G401 (cell line): ENCODE results near the gene CLASRP. TPM values are rescaled to one million over a fixed set of nuclear protein-coding genes. Genes with fewer than 3 reads are reported as not detected.

Source experiments
- DNase-seq: peaks from one replicate; pipeline ENCODE4 v3.0.0-alpha.2; 2015; ENCODE audit warnings: low spot score
- in situ Hi-C: cut with HindIII; loops from 2 replicates; pipeline ENCODE4 v1.10.0; 2016; ENCODE audit warnings: low sequenced_read_pairs, mixed read lengths
- total RNA-seq: library from RNA; depleted of rRNA; stranded (reverse); fragments of >200 nt; shearing (Covaris generic); gene quantifications from 2 replicates; pipeline ENCODE4 v1.2.3, GENCODE V29; 2014

CLASRP gene
- total RNA-seq, 1 experiment from 2014 or later: 23.8 TPM

DNA sequence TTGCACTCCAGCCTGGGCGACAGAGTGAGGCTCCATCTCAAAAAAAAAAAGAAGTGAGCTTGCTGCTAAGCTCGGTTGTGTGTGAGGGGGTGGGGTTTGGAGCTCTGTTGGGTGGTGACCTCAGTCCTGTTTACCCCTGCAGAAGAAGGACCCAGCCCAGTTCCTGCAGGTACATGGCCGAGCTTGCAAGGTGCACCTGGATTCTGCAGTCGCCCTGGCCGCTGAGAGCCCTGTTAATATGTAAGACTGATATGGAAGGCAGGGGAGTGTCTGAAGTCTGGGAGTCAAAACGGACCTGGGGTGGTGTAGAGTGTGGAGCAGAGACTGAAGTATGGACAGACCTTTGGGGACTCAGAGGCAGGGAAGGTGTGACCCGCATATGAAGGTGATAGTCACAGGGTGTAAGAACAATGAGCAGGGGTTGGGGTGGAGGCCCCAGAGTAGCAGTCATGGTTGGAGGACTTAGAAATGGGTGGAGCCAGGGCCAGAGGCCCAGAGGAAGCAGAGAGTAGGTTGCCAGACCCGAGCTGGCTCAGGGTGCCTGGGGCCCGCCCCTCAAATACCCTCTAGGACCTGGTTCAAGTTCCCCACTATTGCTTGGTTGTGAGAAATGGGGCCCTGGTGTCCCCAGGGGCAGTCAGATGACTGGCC is 13.2 kb downstream of the CLASRP start:
- in situ Hi-C loops: no loop called here
- DNase-seq: no peak

DNA sequence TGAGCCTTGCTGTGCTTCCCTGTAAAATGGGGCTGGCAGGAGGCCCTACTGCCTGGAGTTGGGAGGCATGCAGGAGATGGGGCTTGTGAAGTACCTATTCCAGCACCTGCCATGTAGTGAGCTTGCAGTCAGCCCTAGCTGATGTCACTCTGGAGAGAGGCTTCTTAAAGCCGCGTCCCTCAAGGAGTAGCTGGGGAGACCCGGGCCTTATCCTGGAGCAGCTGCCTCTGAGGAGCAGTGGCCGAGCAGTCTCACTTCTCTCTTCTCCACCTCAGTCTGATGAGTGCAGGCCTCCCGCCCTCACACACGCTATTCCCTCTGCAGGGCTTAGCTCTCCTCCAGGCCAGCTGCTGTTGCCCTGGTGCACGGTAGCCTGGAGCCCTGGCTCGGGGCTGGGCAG is 18.0 kb downstream of the CLASRP start:
- no peak for DNase-seq
- in situ Hi-C loops: no loop called here

DNA sequence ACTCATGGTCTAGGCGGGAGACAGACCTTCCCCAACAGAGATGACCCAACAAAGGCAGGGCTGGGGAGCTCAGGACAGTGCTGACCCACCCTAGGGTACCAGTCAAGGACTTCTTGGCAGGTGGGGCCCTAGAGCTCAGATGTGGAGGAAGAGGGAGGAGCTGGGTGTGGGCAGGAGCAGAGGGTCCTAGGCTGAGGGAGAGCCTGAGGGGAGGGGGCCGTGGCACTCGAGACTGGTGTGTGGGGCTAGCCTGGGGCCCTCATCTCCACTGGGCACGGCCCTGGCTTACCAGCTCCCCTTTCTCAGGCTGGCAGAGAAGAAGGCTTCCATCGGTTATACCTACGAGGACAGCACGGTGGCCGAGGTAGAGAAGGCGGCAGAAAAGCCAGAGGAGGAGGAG is 18.6 kb downstream of the CLASRP start:
- no peak for DNase-seq
- in situ Hi-C loops: no loop called here

DNA sequence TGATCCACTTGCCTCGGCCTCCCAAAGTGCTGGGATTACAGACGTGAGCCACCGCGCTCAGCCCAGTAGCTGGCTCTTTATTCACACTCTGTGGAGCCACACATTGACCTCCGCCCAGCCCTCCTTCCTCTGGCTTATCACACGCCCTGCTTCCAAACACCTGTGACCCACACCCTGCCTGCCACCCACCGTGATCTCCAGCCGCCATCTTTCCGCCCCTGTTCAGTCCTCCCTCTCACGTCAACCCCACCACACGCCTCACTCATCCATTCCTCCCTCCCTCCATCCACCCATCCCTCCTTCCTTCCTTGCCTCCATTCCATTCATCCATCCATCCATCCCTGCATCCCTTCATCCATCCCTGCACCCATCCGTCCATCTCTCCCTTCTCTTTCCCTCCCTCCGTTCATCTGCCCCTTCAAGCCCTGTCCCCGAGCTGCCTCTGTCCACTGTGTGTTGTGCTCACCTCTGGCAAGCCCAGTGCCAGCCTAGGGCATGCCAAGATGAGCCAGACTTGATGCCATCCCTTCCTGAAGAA is 19.8 kb downstream of the CLASRP start:
- DNase-seq: no peak
- in situ Hi-C loops: no loop called here

DNA sequence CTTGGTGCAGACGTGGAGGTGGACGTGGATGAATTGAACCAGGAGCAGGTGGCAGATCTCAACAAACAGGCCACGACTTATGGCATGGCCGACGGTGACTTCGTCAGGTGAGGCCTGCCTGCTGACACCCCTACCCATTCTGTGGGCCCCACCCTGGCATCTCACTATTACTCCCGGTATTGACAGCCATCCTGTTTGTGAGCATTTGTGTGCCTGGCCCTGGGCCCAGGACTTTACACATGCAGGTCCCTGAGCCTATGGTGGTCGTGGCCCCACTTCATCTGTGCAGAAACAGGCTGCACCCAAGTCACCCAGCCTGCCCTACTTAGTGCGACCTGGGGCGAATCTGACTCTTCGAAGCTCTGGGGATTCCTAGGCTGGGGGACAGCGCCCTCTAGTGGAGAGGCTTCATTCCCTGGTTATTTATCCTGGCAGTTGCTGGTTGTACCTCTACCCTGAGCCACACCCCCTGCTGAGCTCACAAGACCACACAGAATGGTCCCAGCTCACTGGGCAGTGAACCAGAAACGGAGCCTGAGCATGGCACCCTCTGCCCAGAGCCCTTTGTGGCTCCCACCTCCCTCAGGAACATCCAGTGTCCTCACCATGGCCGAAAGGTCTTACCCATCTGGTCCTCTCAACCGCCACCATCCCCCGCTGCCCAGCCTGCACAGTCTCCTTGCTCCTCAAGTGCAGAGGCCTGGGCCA is 20.6 kb downstream of the CLASRP start:
- in situ Hi-C loops: no loop called here
- DNase-seq: peak; percentile 61

DNA sequence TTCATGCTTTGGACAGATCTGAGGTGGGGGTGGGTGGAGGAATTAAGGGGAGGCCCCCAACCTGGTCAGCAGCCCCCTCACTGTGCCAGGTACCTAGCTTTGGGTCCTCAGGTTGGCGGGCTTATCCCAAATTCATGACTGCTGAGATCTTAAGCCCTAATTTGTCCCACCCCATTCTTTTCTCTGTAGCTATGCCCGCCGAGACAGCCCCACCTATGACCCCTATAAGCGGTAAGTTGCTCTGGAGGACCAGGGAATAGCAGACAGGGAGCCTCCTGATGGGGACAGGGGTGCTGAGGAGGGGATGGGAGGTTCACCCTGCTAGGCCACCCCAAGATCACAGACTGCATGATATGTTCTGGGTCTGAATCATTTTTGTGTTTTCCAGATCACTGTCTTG is 23.1 kb downstream of the CLASRP start:
- no peak for DNase-seq
- in situ Hi-C loops: no loop called here

DNA sequence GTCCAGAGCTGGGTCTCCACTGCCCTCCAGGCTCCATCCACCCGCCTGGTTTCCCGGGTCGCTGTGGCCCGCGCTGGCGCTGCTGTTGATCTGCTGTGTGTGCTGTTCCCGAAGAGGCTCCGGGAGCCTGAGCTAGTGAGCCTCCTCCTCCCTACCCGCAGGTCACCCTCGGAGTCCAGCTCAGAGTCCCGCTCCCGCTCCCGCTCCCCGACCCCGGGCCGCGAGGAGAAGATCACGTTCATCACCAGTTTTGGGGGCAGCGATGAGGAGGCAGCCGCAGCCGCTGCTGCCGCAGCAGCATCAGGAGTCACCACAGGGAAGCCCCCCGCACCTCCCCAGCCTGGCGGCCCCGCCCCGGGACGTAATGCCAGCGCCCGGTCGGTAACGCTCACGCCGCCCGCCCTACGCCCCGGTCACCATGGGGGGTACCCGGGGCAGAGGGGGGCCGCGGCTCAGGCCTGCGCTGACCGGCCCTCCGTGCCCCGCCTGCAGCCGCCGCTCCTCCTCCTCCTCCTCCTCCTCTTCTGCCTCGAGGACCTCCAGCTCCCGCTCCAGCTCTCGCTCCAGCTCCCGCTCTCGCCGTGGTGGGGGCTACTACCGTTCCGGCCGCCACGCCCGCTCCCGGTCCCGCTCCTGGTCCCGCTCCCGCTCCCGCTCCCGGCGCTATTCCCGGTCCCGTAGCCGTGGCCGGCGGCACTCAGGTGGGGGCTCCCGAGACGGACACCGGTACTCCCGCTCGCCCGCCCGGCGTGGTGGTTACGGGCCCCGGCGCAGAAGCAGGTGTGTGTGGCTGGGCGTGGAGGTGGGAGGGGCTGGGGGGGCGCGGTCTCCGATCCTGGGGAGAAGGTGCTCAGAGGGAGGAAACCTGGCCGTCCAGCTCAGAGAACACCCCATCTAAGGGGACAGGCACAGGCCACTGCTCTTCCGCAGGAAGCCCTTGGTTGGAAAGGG is 25.3 kb downstream of the CLASRP start:
- in situ Hi-C loops: no loop called here
- no peak for DNase-seq

DNA sequence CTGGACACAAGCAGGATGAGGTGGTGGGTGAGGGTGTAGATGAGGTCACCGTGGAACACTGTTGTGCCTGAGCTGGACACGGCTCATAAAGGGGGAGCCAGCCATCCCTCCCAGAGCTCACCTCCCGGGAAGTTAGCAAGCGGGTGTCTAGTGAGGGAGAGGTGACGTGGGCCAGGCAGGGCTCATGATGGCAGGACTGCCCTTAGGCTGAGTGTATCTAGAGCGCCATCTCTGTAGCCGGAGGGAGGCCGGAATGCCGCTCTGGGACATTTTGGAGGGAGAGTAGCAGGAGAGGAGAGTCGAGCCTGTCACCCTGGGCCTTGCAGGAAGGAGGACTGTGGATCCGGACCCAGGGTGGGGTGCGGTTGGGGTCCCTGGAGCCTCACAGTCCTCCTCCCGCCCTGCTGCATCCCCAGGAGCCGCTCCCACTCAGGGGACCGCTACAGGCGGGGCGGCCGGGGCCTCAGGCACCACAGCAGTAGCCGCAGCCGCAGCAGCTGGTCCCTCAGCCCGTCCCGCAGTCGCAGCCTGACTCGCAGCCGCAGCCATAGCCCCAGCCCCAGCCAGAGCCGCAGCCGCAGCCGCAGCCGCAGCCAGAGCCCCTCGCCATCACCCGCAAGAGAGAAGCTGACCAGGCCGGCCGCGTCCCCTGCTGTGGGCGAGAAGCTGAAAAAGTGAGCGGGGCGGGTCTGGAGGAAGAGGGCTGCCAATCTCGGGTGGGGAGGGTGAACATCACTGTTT is 28.2 kb downstream of the CLASRP start:
- in situ Hi-C loops: no loop called here
- DNase-seq: no peak

DNA sequence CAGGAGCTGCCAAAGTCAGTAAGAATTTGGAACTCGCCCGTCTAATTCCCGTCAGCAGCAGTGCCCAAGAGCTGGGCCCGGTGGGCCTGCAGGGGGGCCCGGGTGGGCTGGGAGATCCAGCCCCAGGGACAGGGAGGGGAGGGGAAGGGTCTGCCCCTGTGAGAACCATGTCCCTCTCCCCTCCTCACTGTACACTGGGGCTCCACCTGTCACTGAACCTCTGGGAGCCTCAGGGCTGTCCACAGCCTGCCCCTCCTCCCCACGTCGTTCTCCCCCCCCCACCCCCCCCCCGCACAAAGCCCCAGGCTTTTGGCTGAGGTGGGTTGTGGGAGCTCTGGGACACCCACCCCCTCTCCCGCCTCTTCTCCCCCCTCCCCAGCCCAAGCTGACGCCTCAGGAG is 29.2 kb downstream of the CLASRP start:
- in situ Hi-C loops: no loop called here
- DNase-seq: no peak

DNA sequence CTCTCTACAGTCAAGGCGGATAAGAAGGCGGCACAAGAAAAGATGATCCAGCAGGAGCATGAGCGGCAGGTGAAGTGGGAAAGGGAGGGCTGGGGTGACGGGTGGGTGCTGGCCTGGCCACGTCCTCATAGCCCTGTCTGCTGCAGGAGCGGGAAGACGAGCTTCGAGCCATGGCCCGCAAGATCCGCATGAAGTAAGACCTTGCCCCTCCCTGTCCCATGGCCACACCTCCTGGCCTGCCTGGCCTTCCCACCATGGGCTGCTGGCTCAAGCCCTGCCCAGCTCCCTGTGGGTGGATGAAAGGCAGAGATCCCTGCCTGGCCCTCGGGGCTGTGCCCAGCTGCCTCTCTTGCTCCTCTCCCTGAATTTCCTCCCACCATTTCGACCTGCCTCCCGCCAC is 30.2 kb downstream of the CLASRP start:
- in situ Hi-C loops: no loop called here
- peak; percentile 66 for DNase-seq

DNA sequence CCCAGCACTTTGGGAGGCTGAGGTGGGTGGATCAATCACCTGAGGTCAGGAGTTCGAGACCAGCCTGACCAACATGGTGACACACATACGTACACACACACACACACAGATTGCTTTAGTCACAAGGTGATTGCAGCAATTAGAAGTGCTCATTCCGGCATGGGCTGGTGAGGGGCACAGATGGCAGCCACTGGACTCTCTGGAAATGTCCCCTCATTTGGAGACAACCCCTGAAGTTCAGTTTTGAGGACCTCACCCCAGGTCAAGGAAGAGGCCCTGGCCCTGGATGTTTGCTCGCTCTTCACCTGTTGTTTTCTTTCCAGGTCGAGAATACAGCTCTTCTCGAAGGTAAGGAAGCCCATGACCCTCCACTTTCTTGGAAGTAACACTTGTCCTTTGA is 31.4 kb downstream of the CLASRP start:
- no peak for DNase-seq
- in situ Hi-C loops: no loop called here

DNA sequence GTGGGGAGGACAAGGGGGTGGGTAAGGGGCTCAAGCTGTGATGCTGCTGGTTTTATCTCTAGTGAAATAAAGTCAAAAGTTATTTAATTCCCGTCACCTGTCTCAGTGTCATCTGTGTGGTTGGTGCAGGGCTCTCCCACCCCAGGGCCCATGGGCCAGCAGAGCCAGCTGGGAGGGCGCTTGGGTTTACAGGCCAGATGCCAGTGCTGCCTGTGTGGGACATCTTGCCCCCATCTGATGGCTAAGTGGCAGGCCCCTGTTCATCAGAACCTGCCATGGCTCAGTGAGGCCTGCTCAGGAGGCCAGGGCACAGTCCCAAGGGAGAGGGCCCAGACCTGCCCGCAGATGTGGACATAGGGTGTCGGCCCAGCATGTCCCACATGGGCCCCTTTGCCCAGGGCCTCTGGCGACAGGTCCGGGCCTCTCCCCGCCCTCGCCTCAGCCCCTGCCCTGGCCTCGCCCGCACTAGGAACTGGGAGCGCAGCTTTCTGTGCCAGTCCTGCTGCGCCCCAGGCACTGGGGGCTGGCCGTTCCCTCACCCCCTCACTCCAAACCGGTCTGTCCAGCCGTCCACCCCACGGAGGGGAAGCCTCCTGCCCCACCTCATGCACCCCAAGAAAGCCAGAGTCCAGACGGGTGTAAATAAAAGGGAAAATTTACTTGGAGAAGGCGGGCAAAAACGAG is 32.2 kb downstream of the CLASRP start:
- in situ Hi-C loops: no loop called here
- no peak for DNase-seq

DNA sequence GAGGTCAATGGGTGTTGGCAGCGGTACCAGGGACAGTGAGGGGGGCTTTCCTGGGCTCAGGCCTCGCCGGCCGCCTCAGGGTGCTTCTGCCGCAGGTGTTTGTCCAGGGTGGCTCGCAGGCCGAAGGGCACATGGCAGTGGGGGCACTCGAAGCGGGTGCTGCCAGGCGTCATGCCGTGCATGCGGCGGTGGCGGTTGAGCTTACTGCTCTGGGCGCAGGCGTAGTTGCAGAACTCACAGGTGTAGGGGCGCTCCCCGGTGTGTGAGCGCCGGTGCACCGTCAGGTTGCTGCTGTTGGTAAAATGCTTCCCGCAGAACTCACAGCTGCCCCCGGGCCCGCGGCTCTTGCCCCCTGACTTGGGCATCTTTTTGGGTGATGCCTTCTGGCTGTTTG is 32.7 kb downstream of the CLASRP start:
- no peak for DNase-seq
- in situ Hi-C loops: no loop called here

DNA sequence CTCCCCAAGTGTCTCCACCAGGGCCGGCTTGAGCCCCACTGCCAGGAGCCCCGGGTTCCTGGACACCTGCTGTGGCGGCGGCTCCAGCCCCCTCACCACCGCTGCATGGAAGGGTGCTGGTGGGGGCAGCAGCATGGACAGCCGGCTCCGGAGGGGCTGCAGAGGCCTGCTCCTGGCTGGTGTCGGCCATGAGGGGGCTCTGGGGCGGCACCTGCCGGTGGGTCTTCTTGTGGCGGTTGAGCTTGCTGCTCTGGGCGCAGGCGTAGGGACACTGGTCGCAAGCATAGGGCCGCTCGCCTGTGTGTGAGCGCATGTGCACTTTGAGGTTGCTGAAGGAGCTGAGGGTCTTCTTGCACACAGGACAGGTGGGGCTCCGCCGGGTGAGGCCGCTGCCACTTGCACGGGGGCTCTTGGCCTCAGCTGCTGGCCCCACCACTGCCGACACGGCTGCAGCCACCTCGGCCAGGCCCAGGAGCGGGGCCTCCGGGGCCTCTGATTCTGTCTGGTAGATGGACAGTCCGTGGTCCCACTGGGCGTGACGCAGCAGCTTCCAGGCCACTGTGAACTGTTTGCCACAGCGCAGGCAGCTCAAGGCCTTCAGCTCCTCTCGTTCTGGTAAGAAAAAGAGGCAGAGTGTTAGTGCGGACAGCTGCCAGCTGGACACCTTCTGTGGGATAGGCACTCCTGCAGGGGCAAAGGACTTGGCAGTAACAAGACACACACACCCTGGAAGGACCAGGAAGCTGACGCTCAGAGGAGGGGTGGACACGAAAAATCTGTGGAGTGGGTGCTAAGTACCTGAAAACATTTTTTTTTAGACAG is 33.3 kb downstream of the CLASRP start:
- peak; percentile 71 for DNase-seq
- in situ Hi-C loops: no loop called here

DNA sequence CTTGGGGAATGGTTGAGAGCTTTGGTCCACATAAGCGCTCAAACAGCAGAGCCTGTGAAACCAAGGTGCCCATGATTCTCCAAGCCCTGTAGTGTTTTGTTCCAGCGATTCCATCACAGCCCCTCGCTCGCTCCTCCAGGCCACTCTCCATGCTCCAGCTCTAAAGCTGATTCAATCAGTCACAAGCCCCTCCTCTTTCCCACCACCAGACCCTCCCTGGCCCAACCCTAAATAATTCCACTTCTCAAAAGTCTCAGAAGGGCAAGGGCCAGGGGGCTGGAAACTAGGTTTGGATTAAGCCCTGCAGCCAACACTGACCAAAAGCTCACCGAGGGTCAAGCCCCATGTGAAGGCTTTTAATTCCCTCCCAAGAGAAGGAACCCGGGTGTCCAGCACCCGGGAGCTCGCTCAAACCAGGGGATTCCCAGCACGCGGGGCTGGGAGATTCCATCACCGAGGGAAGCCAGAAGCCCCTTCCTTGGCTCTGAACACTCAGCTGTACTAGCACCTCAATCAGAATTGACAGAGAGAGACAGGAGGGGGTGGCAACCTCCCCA is 36.0 kb downstream of the CLASRP start:
- in situ Hi-C loops: no loop called here

DNA sequence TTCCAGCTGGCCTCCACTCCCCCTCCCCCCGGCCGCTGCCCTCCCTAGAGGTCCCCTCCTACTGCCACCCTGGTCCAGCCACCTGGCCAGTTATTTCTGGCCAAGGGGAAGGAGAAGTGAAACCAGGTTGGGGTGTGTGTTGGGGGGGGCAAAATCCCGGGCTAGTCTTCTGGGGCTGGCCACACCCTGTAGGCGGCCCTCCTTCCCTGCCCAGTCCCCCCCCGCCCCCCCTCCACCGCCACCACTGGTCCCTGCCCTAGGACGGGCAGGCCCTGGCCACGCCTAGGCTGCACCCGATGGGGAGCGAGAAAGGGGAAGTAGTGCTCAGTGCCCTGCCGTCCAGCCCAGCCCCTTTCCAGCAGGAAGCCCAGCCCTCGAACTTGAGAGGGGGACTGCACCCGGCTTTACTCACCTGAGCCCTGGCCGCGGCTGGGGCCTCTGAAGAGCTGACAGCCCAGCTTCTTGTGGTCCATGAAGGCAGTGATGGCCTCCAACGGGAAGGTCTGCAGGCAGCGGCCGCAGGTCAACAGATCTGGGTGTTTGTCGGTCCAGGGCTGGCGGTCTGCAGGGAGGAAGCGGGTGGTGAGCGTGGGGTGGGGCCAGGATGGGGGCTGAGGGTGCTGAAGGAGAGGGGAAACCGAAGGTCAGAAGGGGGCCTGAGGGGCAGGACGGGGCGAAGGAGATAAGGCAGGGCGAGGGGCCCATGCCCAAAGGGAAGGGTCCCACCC is 36.6 kb downstream of the CLASRP start:
- in situ Hi-C loops: no loop called here
- DNase-seq: peak; percentile 80

More for the DNA sequence above, 36.0 kb downstream of the CLASRP start:
- peak; percentile 29 for DNase-seq
